ENCODE results near the gene RASSF4.
"Not testable (repeated sequence)": the region's sequence is repeated elsewhere in the genome, so short reads cannot be mapped to it uniquely, and the experiment has no call there.

The RASSF4 gene

GRCh38 chr10:45004661-45005060 is 45.1 kb downstream of the RASSF4 start:
- H3K4me1 ChIP-seq, result peaks cover 14% of the 10 kb centered on the region

GRCh38 chr10:45005284-45005683 is 45.7 kb downstream of the RASSF4 start:
- in situ Hi-C loops (cut with MboI; ENCODE audit: low sequenced_read_pairs), result loop anchor here (25.0 kb wide), 1 partner anchor 457 kb away; no protein-coding TSS in a partner anchor
- no peak for DNase-seq (ENCODE audit: low spot score in 2 of 2)
- Histone ChIP-seq H3K4me1 (peaks cover 14% of the 10 kb centered on the region), H3K9me3 (peaks cover 4% of the 10 kb centered on the region; the same call in 1 of the 2 replicates), H3K4me3 (no peak overlapping the region), H3K36me3 (replicated peaks) (peaks cover 17% of the 10 kb centered on the region), H3K27me3 (ENCODE audit: low read depth) (no peaks in the 10 kb centered on the region)

More at GRCh38 chr10:45004661-45005060, 45.1 kb downstream of the RASSF4 start:
- DNase-seq (ENCODE audit: low spot score in 2 of 2), result no peak
- Histone ChIP-seq H3K4me3 (no peak overlapping the region), H3K9me3 (peaks cover 4% of the 10 kb centered on the region; the same call in 1 of the 2 replicates), H3K36me3 (replicated peaks) (peaks cover 17% of the 10 kb centered on the region), H3K27me3 (ENCODE audit: low read depth) (no peaks in the 10 kb centered on the region)
- in situ Hi-C loops (cut with MboI; ENCODE audit: low sequenced_read_pairs), result loop anchor here (25.0 kb wide), 1 partner anchor 458 kb away; no protein-coding TSS in a partner anchor

GRCh38 chr10:45006276-45007030 is 46.9 kb downstream of the RASSF4 start:
- in situ Hi-C loops (cut with MboI; ENCODE audit: low sequenced_read_pairs), result loop anchor here (25.0 kb wide), 1 partner anchor 456 kb away; no protein-coding TSS in a partner anchor
- H3K9me3 ChIP-seq, result peaks cover 4% of the 10 kb centered on the region; the same call in 1 of the 2 replicates
- H3K27me3 ChIP-seq (ENCODE audit: low read depth), result no peaks in the 10 kb centered on the region
- no peak overlapping the region for H3K4me3 ChIP-seq
- H3K4me1 ChIP-seq, result peaks cover 7% of the 10 kb centered on the region
- H3K36me3 ChIP-seq (replicated peaks), result peaks cover 17% of the 10 kb centered on the region
- no peak for DNase-seq (ENCODE audit: low spot score in 2 of 2)

- Histone ChIP-seq H3K36me3 (replicated peaks) (peaks cover 8% of the 10 kb centered on the region; the same call in 1 of the 2 replicates), H3K4me1 (peaks cover 3% of the 10 kb centered on the region; the same call in 1 of the 2 replicates), H3K4me3 (no peak overlapping the region), H3K9me3 (no peaks in the 10 kb centered on the region), H3K27me3 (ENCODE audit: low read depth) (no peaks in the 10 kb centered on the region)
- DNase-seq (ENCODE audit: low spot score in 2 of 2), result peak; percentile 65 to 91
- in situ Hi-C loops (cut with MboI; ENCODE audit: low sequenced_read_pairs), result loop anchor here (25.0 kb wide), 1 partner anchor 454 kb away; no protein-coding TSS in a partner anchor
These were observed 49.0 kb downstream of the RASSF4 start for GRCh38 chr10:45008524-45009161.

GRCh38 chr10:45014557-45014956 is 55.0 kb downstream of the RASSF4 start:
- not testable (repeated sequence) for DNase-seq (ENCODE audit: low spot score in 2 of 2); H3K4me3 ChIP-seq; H3K27me3 ChIP-seq (ENCODE audit: low read depth); H3K4me1 ChIP-seq; H3K9me3 ChIP-seq; H3K36me3 ChIP-seq (replicated peaks)
- in situ Hi-C loops (cut with MboI; ENCODE audit: low sequenced_read_pairs), result loop anchor here (25.0 kb wide), 1 partner anchor 448 kb away; no protein-coding TSS in a partner anchor

GRCh38 chr10:45015590-45015989 is 56.0 kb downstream of the RASSF4 start:
- in situ Hi-C loops (cut with MboI; ENCODE audit: low sequenced_read_pairs), result loop anchor here (25.0 kb wide), 1 partner anchor 447 kb away; no protein-coding TSS in a partner anchor
- Histone ChIP-seq H3K9me3 (no peaks in the 10 kb centered on the region), H3K27me3 (ENCODE audit: low read depth) (no peaks in the 10 kb centered on the region), H3K4me1 (no peaks in the 10 kb centered on the region), H3K36me3 (replicated peaks) (no peaks in the 10 kb centered on the region), H3K4me3 (no peak overlapping the region)
- no peak for DNase-seq (ENCODE audit: low spot score in 2 of 2)

GRCh38 chr10:45023426-45023825 is 63.8 kb downstream of the RASSF4 start:
- H3K4me1 ChIP-seq, result no peaks in the 10 kb centered on the region
- no peak overlapping the region for H3K4me3 ChIP-seq
- DNase-seq (ENCODE audit: low spot score in 2 of 2), result no peak
- H3K27me3 ChIP-seq (ENCODE audit: low read depth), result no peaks in the 10 kb centered on the region
- no peaks in the 10 kb centered on the region for H3K36me3 ChIP-seq (replicated peaks)
- in situ Hi-C loops (cut with MboI; ENCODE audit: low sequenced_read_pairs), result loop anchor here (25.0 kb wide), 1 partner anchor 439 kb away; no protein-coding TSS in a partner anchor
- no peaks in the 10 kb centered on the region for H3K9me3 ChIP-seq

- no peaks in the 10 kb centered on the region for H3K9me3 ChIP-seq
- no peaks in the 10 kb centered on the region for H3K36me3 ChIP-seq (replicated peaks)
- H3K4me1 ChIP-seq, result no peaks in the 10 kb centered on the region
- H3K27me3 ChIP-seq (ENCODE audit: low read depth), result no peaks in the 10 kb centered on the region
- DNase-seq (ENCODE audit: low spot score in 2 of 2), result no peak
- in situ Hi-C loops (cut with MboI; ENCODE audit: low sequenced_read_pairs), result no loop called here
- no peak overlapping the region for H3K4me3 ChIP-seq
These were observed 74.7 kb downstream of the RASSF4 start for GRCh38 chr10:45034301-45034700.

GRCh38 chr10:45035673-45036072 is 76.1 kb downstream of the RASSF4 start:
- no peaks in the 10 kb centered on the region for H3K9me3 ChIP-seq
- in situ Hi-C loops (cut with MboI; ENCODE audit: low sequenced_read_pairs), result no loop called here
- H3K27me3 ChIP-seq (ENCODE audit: low read depth), result no peaks in the 10 kb centered on the region
- H3K36me3 ChIP-seq (replicated peaks), result no peaks in the 10 kb centered on the region
- H3K4me3 ChIP-seq, result no peak overlapping the region
- no peak for DNase-seq (ENCODE audit: low spot score in 2 of 2)
- H3K4me1 ChIP-seq, result no peaks in the 10 kb centered on the region

- DNase-seq (ENCODE audit: low spot score in 2 of 2), result no peak
- Histone ChIP-seq H3K36me3 (replicated peaks) (no peaks in the 10 kb centered on the region), H3K4me1 (no peaks in the 10 kb centered on the region), H3K27me3 (ENCODE audit: low read depth) (no peaks in the 10 kb centered on the region), H3K9me3 (no peaks in the 10 kb centered on the region), H3K4me3 (no peak overlapping the region)
- in situ Hi-C loops (cut with MboI; ENCODE audit: low sequenced_read_pairs), result no loop called here
These were observed 81.4 kb downstream of the RASSF4 start for GRCh38 chr10:45040921-45041542.

- in situ Hi-C loops (cut with MboI; ENCODE audit: low sequenced_read_pairs), result no loop called here
- H3K36me3 ChIP-seq (replicated peaks), result no peaks in the 10 kb centered on the region
- no peak overlapping the region for H3K4me3 ChIP-seq
- H3K9me3 ChIP-seq, result no peaks in the 10 kb centered on the region
- no peak for DNase-seq (ENCODE audit: low spot score in 2 of 2)
- H3K4me1 ChIP-seq, result no peaks in the 10 kb centered on the region
- H3K27me3 ChIP-seq (ENCODE audit: low read depth), result no peaks in the 10 kb centered on the region
These were observed 84.7 kb downstream of the RASSF4 start for GRCh38 chr10:45044290-45044689.
